Measurements from ENCODE around the gene WWOX. TPM values are rescaled to one million over a fixed set of nuclear protein-coding genes. Genes with fewer than 3 reads are reported as not detected.

Gene WWOX
- total RNA-seq, 2 donors from 2014 or later, result 33.8 to 82.5 TPM

DNA sequence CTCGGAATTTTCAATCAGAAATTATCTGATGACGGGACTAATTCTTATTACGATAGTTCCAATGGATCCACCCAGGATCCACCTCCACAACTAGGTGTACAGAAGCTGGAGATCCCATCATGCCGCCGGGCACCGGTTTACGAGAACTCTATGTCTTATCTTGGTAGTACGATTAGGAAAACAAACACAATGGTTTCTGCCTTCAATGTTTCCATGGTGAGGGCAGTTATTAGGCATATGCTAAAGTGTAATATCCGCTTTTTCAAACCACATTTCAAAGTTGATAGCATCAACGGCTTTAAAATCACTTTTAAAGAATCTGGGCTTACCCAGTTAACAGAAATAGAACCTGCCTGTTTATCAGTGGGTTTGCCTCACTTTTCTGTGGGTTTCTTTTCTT is 795.4 kb downstream of the WWOX start:
- Histone ChIP-seq H3K27ac (no peak overlapping the region), H3K27me3 (replicated peaks; ENCODE audit: insufficient read depth) (no peaks in the 10 kb centered on the region), H3K4me3 (no peak overlapping the region), H3K9me3 (no peaks in the 10 kb centered on the region), H3K4me1 (ENCODE audit: control insufficient read depth in 1 of 2, low read depth in 2 of 2) (no peaks in the 10 kb centered on the region), H3K36me3 (no peaks in the 10 kb centered on the region)
- ATAC-seq (ENCODE audit: insufficient number of reproducible peaks, low FRiP score, low read depth), result no peak
- no peak for DNase-seq (ENCODE audit: low spot score)
- TF ChIP-seq, protein P1, sequence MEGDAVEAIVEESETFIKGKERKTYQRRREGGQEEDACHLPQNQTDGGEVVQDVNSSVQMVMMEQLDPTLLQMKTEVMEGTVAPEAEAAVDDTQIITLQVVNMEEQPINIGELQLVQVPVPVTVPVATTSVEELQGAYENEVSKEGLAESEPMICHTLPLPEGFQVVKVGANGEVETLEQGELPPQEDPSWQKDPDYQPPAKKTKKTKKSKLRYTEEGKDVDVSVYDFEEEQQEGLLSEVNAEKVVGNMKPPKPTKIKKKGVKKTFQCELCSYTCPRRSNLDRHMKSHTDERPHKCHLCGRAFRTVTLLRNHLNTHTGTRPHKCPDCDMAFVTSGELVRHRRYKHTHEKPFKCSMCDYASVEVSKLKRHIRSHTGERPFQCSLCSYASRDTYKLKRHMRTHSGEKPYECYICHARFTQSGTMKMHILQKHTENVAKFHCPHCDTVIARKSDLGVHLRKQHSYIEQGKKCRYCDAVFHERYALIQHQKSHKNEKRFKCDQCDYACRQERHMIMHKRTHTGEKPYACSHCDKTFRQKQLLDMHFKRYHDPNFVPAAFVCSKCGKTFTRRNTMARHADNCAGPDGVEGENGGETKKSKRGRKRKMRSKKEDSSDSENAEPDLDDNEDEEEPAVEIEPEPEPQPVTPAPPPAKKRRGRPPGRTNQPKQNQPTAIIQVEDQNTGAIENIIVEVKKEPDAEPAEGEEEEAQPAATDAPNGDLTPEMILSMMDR (IDR thresholded peaks at IDR 0.05), result no peak

DNA sequence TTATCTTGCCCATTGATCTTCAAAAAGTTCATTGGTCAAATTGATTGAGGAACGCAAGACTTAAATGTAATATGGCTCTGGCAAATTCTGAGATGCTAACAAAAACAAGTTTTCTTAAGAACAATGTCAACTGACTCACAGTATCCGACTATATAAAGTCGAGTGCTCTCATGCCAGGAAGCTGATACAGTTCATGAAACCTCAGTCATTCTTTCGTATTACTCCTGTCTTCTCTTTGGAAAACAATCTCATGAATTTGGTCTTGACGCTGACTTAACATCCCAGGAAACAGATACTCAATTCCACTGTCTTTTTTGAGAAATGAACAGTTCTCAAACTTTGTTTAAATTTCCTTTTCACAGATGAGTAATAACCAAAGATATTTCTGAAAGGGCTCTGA is 796.2 kb downstream of the WWOX start:
- Histone ChIP-seq H3K9me3 (no peaks in the 10 kb centered on the region), H3K27me3 (replicated peaks; ENCODE audit: insufficient read depth) (no peaks in the 10 kb centered on the region), H3K4me3 (no peak overlapping the region), H3K36me3 (no peaks in the 10 kb centered on the region), H3K4me1 (ENCODE audit: control insufficient read depth in 1 of 2, low read depth in 2 of 2) (no peaks in the 10 kb centered on the region), H3K27ac (no peak overlapping the region)
- TF ChIP-seq, protein P1 (IDR thresholded peaks at IDR 0.05), result no peak
- ATAC-seq (ENCODE audit: insufficient number of reproducible peaks, low FRiP score, low read depth) (no peak), DNase-seq (ENCODE audit: low spot score) (no peak)

DNA sequence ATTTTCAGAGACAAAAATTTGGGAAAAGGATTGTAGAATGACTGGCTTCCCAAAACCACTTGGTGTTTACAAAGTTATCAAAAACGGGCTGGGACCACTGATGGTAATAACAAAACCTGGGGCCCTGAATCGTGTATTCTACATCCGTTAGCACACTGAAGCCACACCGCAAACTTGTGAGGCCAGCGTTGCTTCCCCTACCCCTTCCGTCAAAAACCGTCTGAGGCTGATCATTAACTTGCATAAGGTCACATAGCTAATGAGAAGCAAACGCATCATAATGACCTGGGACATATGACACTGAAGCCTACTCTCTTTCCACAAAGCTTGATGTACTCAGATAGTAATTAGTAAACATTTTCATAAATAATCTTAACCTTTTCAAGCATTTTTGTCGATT is 796.8 kb downstream of the WWOX start:
- H3K9me3 ChIP-seq, result no peaks in the 10 kb centered on the region
- no peak overlapping the region for H3K27ac ChIP-seq
- H3K27me3 ChIP-seq (replicated peaks; ENCODE audit: insufficient read depth), result no peaks in the 10 kb centered on the region
- no peaks in the 10 kb centered on the region for H3K4me1 ChIP-seq (ENCODE audit: control insufficient read depth in 1 of 2, low read depth in 2 of 2)
- TF ChIP-seq, protein P1 (IDR thresholded peaks at IDR 0.05), result no peak
- H3K36me3 ChIP-seq, result no peaks in the 10 kb centered on the region
- no peak for ATAC-seq (ENCODE audit: insufficient number of reproducible peaks, low FRiP score, low read depth)
- DNase-seq (ENCODE audit: low spot score), result no peak
- no peak overlapping the region for H3K4me3 ChIP-seq

DNA sequence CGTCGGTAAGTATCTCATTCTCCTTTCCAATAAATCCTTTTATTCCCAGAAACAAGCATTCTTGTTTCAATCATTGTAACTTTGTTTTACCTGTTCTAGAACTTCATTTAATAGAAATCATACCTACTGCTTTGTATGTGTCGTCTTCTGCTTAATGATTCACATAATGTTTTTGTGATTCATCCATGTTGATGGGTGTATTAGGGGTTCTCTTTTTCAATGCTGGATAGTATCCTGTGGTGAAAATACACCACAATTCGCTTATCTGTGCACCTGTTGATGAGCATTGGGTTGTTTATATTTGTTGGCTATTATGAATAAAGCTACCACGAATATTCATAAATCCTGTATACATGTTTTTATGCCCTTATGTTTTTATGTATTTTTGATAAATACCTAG is 797.8 kb downstream of the WWOX start:
- no peak overlapping the region for H3K4me3 ChIP-seq
- no peaks in the 10 kb centered on the region for H3K4me1 ChIP-seq (ENCODE audit: control insufficient read depth in 1 of 2, low read depth in 2 of 2)
- H3K27me3 ChIP-seq (replicated peaks; ENCODE audit: insufficient read depth), result no peaks in the 10 kb centered on the region
- no peak for DNase-seq (ENCODE audit: low spot score)
- no peak for ATAC-seq (ENCODE audit: insufficient number of reproducible peaks, low FRiP score, low read depth)
- no peak overlapping the region for H3K27ac ChIP-seq
- TF ChIP-seq, protein P1 (IDR thresholded peaks at IDR 0.05), result no peak
- no peaks in the 10 kb centered on the region for H3K9me3 ChIP-seq
- no peaks in the 10 kb centered on the region for H3K36me3 ChIP-seq

DNA sequence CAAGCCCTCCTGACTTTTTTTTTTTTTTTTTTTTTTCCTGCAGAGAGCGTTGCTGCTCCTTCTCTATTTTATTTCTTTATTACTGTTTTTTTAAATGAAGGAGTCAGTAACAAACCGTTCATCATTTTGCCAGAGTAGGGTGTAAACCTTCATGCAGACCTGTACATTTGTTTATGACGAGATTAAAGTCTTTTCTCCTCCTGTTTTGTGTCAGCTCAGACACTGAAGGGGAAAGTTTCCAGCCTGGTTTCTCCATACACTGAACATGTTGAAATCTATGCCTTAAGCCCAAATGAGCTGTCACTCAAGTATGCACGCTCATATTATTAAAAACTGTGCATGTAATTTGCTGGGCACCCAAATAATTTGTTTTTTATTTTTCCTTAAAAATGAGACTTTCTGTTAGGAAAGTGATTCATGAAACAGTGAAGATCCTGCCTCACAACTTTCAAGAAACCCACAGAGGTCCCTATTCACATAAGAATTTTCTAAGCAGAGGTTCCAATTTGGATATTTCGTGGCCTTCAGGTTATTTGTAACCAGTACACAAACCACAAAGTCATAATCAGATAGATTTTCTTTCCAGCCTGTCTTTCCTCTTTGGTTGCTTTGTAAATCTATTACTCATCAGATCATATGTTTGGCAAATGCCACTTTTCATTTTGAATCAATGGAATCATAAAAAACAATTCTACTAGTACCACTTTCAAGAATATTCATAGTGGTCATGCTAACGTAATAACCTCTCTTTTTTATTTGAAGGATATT is 800.8 kb downstream of the WWOX start:
- no peak for ATAC-seq (ENCODE audit: insufficient number of reproducible peaks, low FRiP score, low read depth)

More for the DNA sequence above, 800.8 kb downstream of the WWOX start:
- Histone ChIP-seq H3K4me1 (ENCODE audit: control insufficient read depth in 1 of 2, low read depth in 2 of 2) (no peaks in the 10 kb centered on the region), H3K9me3 (no peaks in the 10 kb centered on the region), H3K27me3 (replicated peaks; ENCODE audit: insufficient read depth) (no peaks in the 10 kb centered on the region), H3K36me3 (no peaks in the 10 kb centered on the region), H3K27ac (no peak overlapping the region), H3K4me3 (no peak overlapping the region)
- TF ChIP-seq, protein P1 (IDR thresholded peaks at IDR 0.05), result no peak
- DNase-seq (ENCODE audit: low spot score), result no peak
